Measurements from ENCODE around the gene SMIM21.

Gene SMIM21

GRCh38 chr18:75408554-75409506, 18.7 kb downstream of the SMIM21 start:
- TF ChIP-seq CTCF (IDR thresholded peaks at IDR 0.05; ENCODE audit: low read depth, low read length): no peak

DNA sequence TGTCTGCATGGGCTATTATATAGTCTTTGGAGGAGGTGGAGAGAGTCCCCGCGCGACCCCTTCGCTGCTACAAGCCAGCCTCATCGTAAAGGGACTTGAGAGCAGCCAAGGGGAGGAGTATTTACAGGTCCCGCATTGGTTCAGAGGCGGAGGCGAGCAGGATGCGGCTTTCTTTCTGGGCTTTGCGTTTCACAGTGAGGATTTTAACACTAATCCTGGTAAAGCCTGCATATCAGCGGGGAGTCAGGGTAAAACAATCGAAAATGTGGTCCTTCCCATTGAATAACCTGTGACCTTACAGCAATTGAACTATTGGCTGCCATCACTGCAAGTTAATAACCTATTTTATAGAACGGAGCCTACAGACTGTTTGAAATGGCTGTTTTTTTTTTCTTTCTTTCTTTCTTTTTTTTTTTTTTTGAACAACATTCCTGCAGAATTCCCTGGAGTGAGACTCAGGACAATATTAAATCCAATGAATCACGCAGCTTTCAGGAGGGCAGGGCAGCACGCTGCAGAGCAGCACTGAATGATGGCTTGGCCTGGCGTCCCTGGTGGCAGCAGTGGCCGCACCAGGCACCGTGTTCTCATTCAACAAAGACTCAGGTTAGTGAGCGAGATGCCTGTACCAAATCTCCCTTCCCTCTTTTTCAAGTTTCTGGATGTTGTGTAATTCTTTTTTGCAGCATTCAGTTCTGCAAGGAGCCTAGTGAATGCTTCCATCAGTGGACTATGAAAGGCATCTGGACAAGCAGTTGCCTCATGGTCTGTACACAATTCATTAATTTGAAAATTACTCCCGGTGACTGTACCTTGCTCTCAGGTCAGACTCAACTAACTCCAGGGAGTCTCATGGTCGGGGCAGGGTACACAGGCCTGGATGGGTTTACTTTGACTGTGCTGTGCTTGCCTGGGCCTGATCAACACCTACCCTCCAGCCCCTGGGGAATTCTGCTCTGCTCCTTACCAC, 19.8 kb downstream of the SMIM21 start:
- H3K4me3 ChIP-seq (ENCODE audit: low read depth, low read length): no peak overlapping the region
- no peak for TF ChIP-seq CTCF (IDR thresholded peaks at IDR 0.05; ENCODE audit: low read depth, low read length)

More at GRCh38 chr18:75408554-75409506, 18.7 kb downstream of the SMIM21 start:
- no peak overlapping the region for H3K4me3 ChIP-seq (ENCODE audit: low read depth, low read length)

GRCh38 chr18:75406491-75407445, 20.7 kb downstream of the SMIM21 start:
- TF ChIP-seq CTCF (IDR thresholded peaks at IDR 0.05; ENCODE audit: low read depth, low read length): no peak
- no peak overlapping the region for H3K4me3 ChIP-seq (ENCODE audit: low read depth, low read length)

DNA sequence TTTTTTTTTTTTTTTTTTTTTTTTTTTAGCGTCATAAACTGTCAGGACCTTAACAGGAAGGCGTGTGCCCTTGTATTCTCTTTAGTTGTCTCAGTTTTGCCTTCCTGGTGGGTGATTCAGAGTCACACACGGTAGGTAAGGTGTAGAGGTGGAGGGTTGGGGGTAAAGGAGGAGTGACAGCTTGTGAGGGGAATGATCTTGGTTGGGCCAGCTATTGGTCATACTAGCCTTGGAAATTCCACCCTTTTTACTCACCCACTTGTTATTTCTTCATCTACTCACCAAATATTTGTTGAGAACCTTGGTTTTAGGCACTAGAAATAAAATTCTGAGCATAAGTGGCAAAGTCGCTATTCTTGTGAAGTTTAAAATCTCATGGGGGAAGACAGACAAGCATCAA, 22.2 kb downstream of the SMIM21 start:
- H3K4me3 ChIP-seq (ENCODE audit: low read depth, low read length): no peak overlapping the region
- no peak for TF ChIP-seq CTCF (IDR thresholded peaks at IDR 0.05; ENCODE audit: low read depth, low read length)

DNA sequence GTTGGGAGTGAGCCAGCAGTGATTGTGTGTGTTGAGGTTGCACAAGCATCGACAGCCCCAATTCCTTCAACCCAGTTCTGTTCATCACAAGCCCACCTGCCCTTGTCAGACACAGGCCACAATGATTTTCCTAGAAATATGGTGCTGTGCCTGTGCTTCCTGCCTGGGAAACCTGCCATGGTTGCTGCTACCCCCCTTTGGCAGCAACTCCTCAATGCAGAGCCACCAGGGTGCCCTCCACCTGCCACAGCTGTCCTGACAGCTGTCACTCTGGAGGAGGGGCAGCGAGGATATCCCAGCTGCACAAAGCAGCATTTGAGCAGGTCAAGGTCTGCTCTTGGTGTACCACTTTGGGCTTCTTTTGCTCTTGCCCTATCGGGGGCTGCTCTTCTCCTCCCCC, 27.1 kb downstream of the SMIM21 start:
- TF ChIP-seq CTCF (IDR thresholded peaks at IDR 0.05; ENCODE audit: low read depth, low read length): no peak
- H3K4me3 ChIP-seq (ENCODE audit: low read depth, low read length): no peak overlapping the region

- TF ChIP-seq CTCF (IDR thresholded peaks at IDR 0.05; ENCODE audit: low read depth, low read length): no peak
- no peak overlapping the region for H3K4me3 ChIP-seq (ENCODE audit: low read depth, low read length)
Measured at GRCh38 chr18:75395137-75395536, 32.4 kb downstream of the SMIM21 start.
